ENCODE measurements around the gene ART4. TPM values are rescaled to one million over a fixed set of nuclear protein-coding genes. Genes with fewer than 3 reads are reported as not detected.

The ART4 gene
- total RNA-seq = not detected

- no peak for FAIRE-seq
- no peak for DNase-seq (ENCODE audit: low spot score in 2 of 2)
These were observed at the start of gene ART4 for GRCh38 chr12:14843425-14843887. TSS of gene ART4 (minus strand) at chr12:14843526. CDS start at chr12:14843113, 413 bp downstream.

GRCh38 chr12:14892726-14893505, 49.6 kb upstream of the ART4 start:
- FAIRE-seq = no peak
- no peak for DNase-seq (ENCODE audit: low spot score in 2 of 2)

GRCh38 chr12:14890701-14891100, 47.4 kb upstream of the ART4 start:
- FAIRE-seq = no peak
- DNase-seq (ENCODE audit: low spot score in 2 of 2) = no peak

GRCh38 chr12:14886271-14886670, 42.9 kb upstream of the ART4 start:
- no peak for FAIRE-seq

GRCh38 chr12:14885718-14886221, 42.4 kb upstream of the ART4 start, which contains the start of gene MGP:
TSS of gene MGP (minus strand) at chr12:14885854. CDS start at chr12:14885791, 63 bp downstream.
- DNase-seq (ENCODE audit: low spot score in 2 of 2) = no peak
- FAIRE-seq = no peak

More at GRCh38 chr12:14886271-14886670, 42.9 kb upstream of the ART4 start:
- no peak for DNase-seq (ENCODE audit: low spot score in 2 of 2)

GRCh38 chr12:14884458-14884878, 41.1 kb upstream of the ART4 start:
- no peak for DNase-seq (ENCODE audit: low spot score in 2 of 2)

GRCh38 chr12:14883686-14884085, 40.4 kb upstream of the ART4 start:
- no peak for DNase-seq (ENCODE audit: low spot score in 2 of 2)
- FAIRE-seq = no peak

More at GRCh38 chr12:14884458-14884878, 41.1 kb upstream of the ART4 start:
- no peak for FAIRE-seq

- FAIRE-seq (no peak), DNase-seq (ENCODE audit: low spot score in 2 of 2) (no peak)
These were observed 37.6 kb upstream of the ART4 start for GRCh38 chr12:14880890-14881453.

- FAIRE-seq (no peak), DNase-seq (ENCODE audit: low spot score in 2 of 2) (no peak)
These were observed 36.1 kb upstream of the ART4 start for GRCh38 chr12:14879222-14879933.

GRCh38 chr12:14878488-14878887, 35.2 kb upstream of the ART4 start:
- no peak for DNase-seq (ENCODE audit: low spot score in 2 of 2)
- FAIRE-seq = no peak

GRCh38 chr12:14876833-14877232, 33.5 kb upstream of the ART4 start:
- DNase-seq (ENCODE audit: low spot score in 2 of 2) = no peak
- no peak for FAIRE-seq

- FAIRE-seq = no peak
These were observed 31.6 kb upstream of the ART4 start for GRCh38 chr12:14874882-14875281.

GRCh38 chr12:14873440-14874185, 30.3 kb upstream of the ART4 start:
- FAIRE-seq (no peak), DNase-seq (ENCODE audit: low spot score in 2 of 2) (no peak)

More at GRCh38 chr12:14874882-14875281, 31.6 kb upstream of the ART4 start:
- no peak for DNase-seq (ENCODE audit: low spot score in 2 of 2)

- DNase-seq (ENCODE audit: low spot score in 2 of 2) (no peak), FAIRE-seq (no peak)
These were observed 28.6 kb upstream of the ART4 start for GRCh38 chr12:14871886-14872285.

- DNase-seq (ENCODE audit: low spot score in 2 of 2) (no peak), FAIRE-seq (no peak)
These were observed 27.9 kb upstream of the ART4 start for GRCh38 chr12:14871247-14871646.

- FAIRE-seq = no peak
- DNase-seq (ENCODE audit: low spot score in 2 of 2) = no peak
These were observed 25.7 kb upstream of the ART4 start for GRCh38 chr12:14868916-14869506.

- DNase-seq (ENCODE audit: low spot score in 2 of 2) (no peak), FAIRE-seq (no peak)
These were observed 17.2 kb upstream of the ART4 start for GRCh38 chr12:14860490-14860889.

- FAIRE-seq (no peak), DNase-seq (ENCODE audit: low spot score in 2 of 2) (no peak)
These were observed 15.2 kb upstream of the ART4 start for GRCh38 chr12:14858513-14858912.

GRCh38 chr12:14854586-14855183, 11.4 kb upstream of the ART4 start:
- no peak for DNase-seq (ENCODE audit: low spot score in 2 of 2)
- FAIRE-seq = no peak

Data from frontal cortex (tissue), 4 donors.